Measurements from ENCODE around the gene ATXN7. TPM values are rescaled to one million over a fixed set of nuclear protein-coding genes. Genes with fewer than 3 reads are reported as not detected.
A peak's percentile ranks its signal among the peaks of the same experiment; 100 is the strongest.

ATXN7 gene
- polyA plus RNA-seq, 1 experiment, result 10.7 TPM

GRCh38 chr3:63875510-63875909, 11.8 kb downstream of the ATXN7 start:
- H3K4me3 ChIP-seq (ENCODE audit: low read depth, low read length), result no peak overlapping the region
- POLR2A ChIA-PET, result interaction anchor here (2.4 kb wide), 1 partner anchor 36 kb away, joined by 5 read pairs; the partner anchor contains the start of gene SCAANT1
- no peak overlapping the region for H3K27ac ChIP-seq (ENCODE audit: low read depth, low read length)
- H3K27me3 ChIP-seq (ENCODE audit: control insufficient read depth, insufficient read depth, low read length), result no peaks in the 10 kb centered on the region
- H3K9me3 ChIP-seq (ENCODE audit: control insufficient read depth, insufficient read depth, low read length), result no peaks in the 10 kb centered on the region
- TF ChIP-seq, protein P1, sequence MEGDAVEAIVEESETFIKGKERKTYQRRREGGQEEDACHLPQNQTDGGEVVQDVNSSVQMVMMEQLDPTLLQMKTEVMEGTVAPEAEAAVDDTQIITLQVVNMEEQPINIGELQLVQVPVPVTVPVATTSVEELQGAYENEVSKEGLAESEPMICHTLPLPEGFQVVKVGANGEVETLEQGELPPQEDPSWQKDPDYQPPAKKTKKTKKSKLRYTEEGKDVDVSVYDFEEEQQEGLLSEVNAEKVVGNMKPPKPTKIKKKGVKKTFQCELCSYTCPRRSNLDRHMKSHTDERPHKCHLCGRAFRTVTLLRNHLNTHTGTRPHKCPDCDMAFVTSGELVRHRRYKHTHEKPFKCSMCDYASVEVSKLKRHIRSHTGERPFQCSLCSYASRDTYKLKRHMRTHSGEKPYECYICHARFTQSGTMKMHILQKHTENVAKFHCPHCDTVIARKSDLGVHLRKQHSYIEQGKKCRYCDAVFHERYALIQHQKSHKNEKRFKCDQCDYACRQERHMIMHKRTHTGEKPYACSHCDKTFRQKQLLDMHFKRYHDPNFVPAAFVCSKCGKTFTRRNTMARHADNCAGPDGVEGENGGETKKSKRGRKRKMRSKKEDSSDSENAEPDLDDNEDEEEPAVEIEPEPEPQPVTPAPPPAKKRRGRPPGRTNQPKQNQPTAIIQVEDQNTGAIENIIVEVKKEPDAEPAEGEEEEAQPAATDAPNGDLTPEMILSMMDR (IDR thresholded peaks at IDR 0.05; ENCODE audit: low read depth, low read length), result no peak
- DNase-seq (ENCODE audit: low read depth, low spot score), result no peak
- CTCF ChIA-PET, result no interaction called here

GRCh38 chr3:63876260-63876659, 12.6 kb downstream of the ATXN7 start:
- CTCF ChIA-PET, result interaction anchor here (0.6 to 2.4 kb wide), 3 partner anchors 118 to 550 kb away, joined by 3 to 10 read pairs (median 4); partner anchors contain the start of gene PSMD6
- H3K27ac ChIP-seq (ENCODE audit: low read depth, low read length), result no peak overlapping the region
- no peak for DNase-seq (ENCODE audit: low read depth, low spot score)
- TF ChIP-seq, protein P1 (IDR thresholded peaks at IDR 0.05; ENCODE audit: low read depth, low read length), result no peak
- no peaks in the 10 kb centered on the region for H3K27me3 ChIP-seq (ENCODE audit: control insufficient read depth, insufficient read depth, low read length)
- POLR2A ChIA-PET, result interaction anchor here (2.4 kb wide), 1 partner anchor 36 kb away, joined by 5 read pairs; the partner anchor contains the start of gene SCAANT1
- H3K9me3 ChIP-seq (ENCODE audit: control insufficient read depth, insufficient read depth, low read length), result no peaks in the 10 kb centered on the region
- no peak overlapping the region for H3K4me3 ChIP-seq (ENCODE audit: low read depth, low read length)

DNA sequence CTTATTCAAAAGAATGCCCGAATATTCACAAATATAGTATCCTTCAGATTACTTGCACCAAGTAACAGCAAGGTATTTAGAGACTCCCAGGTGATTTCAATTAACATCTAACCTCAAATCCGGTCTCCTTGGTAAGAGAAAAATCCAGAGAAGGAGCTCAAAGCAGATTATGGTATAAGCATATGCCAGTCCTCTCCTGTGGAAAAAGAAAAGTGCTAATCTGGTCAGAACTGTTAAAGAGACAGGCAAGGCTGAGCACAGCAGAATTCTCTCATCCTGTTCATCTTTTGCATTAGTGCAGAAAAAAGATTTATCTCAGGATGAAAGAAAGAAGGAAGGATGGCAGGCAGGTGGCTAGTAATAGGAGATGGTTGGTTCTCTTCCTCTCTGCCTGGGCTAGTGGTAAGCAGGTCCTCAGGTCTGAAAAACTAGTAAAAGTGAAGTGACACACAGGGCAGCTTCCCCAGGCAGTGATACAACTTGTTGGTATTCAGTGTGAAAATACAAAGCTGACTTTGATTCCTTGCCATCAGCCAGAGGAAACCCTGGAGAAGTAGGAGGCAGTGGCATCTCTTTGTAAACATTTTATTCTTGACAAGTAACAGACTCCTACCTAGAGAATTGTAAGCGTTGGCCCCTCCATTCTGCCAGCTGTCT, 14.2 kb downstream of the ATXN7 start:
- ChIA-PET CTCF (interaction anchor here (0.5 to 2.4 kb wide), 4 partner anchors 59 to 527 kb away, joined by 3 to 10 read pairs (median 4); partner anchors contain the start of gene C3orf49), POLR2A (interaction anchor here (0.7 to 2.4 kb wide), 2 partner anchors 26 to 34 kb away, joined by 3 to 5 read pairs; partner anchors contain the start of gene SCAANT1)
- TF ChIP-seq, protein P1 (IDR thresholded peaks at IDR 0.05; ENCODE audit: low read depth, low read length), result no peak
- DNase-seq (ENCODE audit: low read depth, low spot score), result peak; percentile 7
- no peak overlapping the region for H3K27ac ChIP-seq (ENCODE audit: low read depth, low read length)
- no peaks in the 10 kb centered on the region for H3K9me3 ChIP-seq (ENCODE audit: control insufficient read depth, insufficient read depth, low read length)
- H3K4me3 ChIP-seq (ENCODE audit: low read depth, low read length), result no peak overlapping the region
- no peaks in the 10 kb centered on the region for H3K27me3 ChIP-seq (ENCODE audit: control insufficient read depth, insufficient read depth, low read length)

- no peaks in the 10 kb centered on the region for H3K27me3 ChIP-seq (ENCODE audit: control insufficient read depth, insufficient read depth, low read length)
- TF ChIP-seq, protein P1 (IDR thresholded peaks at IDR 0.05; ENCODE audit: low read depth, low read length), result no peak
- DNase-seq (ENCODE audit: low read depth, low spot score), result no peak
- H3K27ac ChIP-seq (ENCODE audit: low read depth, low read length), result no peak overlapping the region
- H3K4me3 ChIP-seq (ENCODE audit: low read depth, low read length), result no peak overlapping the region
- ChIA-PET POLR2A (no interaction called here), CTCF (interaction anchor here (0.8 kb wide), 1 partner anchor 528 kb away, joined by 3 read pairs; no protein-coding TSS in a partner anchor)
- H3K9me3 ChIP-seq (ENCODE audit: control insufficient read depth, insufficient read depth, low read length), result no peaks in the 10 kb centered on the region
Measured at GRCh38 chr3:63878394-63879060, 14.9 kb downstream of the ATXN7 start.

DNA sequence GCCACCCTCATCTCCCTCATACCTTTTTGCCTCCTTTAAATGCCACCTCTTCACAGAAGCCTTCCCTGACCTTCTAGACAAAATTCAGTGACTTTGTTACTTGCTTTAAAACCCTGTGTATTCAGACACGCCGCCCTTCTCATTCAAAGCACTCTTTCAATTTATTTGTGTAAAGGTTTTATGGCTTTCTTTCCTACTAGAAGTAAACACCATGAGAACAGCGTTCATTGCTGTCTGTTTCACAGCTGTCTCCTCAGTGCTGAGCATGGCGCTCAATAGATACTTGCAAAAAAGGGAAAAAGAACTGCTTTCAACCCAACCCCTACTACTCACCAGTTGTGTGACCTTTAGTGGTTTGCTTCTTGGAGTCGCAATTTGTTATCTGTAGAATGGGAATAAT, 17.0 kb downstream of the ATXN7 start:
- TF ChIP-seq, protein P1 (IDR thresholded peaks at IDR 0.05; ENCODE audit: low read depth, low read length), result no peak
- no peaks in the 10 kb centered on the region for H3K9me3 ChIP-seq (ENCODE audit: control insufficient read depth, insufficient read depth, low read length)
- CTCF ChIA-PET, result no interaction called here

More for the DNA sequence above, 17.0 kb downstream of the ATXN7 start:
- DNase-seq (ENCODE audit: low read depth, low spot score), result no peak
- no peak overlapping the region for H3K27ac ChIP-seq (ENCODE audit: low read depth, low read length)
- no peak overlapping the region for H3K4me3 ChIP-seq (ENCODE audit: low read depth, low read length)
- POLR2A ChIA-PET, result no interaction called here
- no peaks in the 10 kb centered on the region for H3K27me3 ChIP-seq (ENCODE audit: control insufficient read depth, insufficient read depth, low read length)

Data from AG04450 (cell line).